AG09319 (cell line): ENCODE measurements around the gene ECI2.

ENCODE experiments used
- DNase-seq: peaks from one replicate; pipeline ENCODE4 v3.0.0-alpha.2; 2010; ENCODE audit warnings: low read depth; ENCODE audit errors: extremely low read depth
- TF ChIP-seq, protein P1 (sequence below): IDR thresholded peaks from 2 replicates; pipeline ENCODE4 v1.5.1; 2011; ENCODE audit warnings: low read depth, mild to moderate bottlenecking, inconsistent platforms, low read length, moderate library complexity

Gene ECI2

DNA sequence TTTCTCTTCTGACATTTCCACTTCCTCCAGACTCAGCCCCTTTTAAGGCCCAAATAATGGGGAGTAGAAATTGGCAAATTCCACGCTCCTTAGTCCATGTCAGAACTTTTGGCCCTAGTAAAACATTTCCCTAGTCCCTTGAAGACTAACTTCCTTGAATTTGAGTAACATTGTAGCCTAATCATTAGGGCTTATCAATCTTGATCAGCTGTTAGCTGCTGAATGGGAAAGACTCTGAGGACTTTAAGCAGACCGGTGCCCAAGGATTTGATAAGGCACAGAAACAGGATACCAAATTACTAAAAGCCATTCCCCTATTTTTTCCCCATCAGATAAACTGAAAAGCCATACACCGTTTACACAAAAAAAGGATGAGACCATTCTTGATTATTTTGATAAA is 37.0 kb upstream of the ECI2 start:
- DNase-seq = no peak
- TF ChIP-seq, protein P1, sequence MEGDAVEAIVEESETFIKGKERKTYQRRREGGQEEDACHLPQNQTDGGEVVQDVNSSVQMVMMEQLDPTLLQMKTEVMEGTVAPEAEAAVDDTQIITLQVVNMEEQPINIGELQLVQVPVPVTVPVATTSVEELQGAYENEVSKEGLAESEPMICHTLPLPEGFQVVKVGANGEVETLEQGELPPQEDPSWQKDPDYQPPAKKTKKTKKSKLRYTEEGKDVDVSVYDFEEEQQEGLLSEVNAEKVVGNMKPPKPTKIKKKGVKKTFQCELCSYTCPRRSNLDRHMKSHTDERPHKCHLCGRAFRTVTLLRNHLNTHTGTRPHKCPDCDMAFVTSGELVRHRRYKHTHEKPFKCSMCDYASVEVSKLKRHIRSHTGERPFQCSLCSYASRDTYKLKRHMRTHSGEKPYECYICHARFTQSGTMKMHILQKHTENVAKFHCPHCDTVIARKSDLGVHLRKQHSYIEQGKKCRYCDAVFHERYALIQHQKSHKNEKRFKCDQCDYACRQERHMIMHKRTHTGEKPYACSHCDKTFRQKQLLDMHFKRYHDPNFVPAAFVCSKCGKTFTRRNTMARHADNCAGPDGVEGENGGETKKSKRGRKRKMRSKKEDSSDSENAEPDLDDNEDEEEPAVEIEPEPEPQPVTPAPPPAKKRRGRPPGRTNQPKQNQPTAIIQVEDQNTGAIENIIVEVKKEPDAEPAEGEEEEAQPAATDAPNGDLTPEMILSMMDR = no peak

DNA sequence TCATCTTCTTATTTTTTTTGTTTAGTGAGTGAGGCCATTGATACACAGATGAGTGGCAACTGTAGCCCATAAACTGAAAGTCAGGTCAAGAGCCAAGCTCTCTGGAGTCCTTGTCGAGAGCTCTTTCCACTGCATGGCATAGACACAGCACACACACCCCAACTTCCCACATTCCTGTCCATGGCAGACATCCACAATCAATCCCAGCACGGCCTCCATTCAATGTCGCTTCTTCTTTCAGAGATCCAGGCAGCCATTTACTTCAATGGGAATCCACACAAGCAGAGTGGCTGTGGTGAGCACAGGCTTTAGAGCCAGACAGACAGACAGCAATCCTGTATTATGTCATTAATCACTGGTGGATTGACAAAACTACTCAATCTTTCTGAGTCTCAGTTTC is 34.9 kb upstream of the ECI2 start:
- TF ChIP-seq, protein P1 = no peak
- no peak for DNase-seq

GRCh38 chr6:4169028-4169789 is 33.8 kb upstream of the ECI2 start:
- TF ChIP-seq, protein P1 = no peak
- DNase-seq = no peak

DNA sequence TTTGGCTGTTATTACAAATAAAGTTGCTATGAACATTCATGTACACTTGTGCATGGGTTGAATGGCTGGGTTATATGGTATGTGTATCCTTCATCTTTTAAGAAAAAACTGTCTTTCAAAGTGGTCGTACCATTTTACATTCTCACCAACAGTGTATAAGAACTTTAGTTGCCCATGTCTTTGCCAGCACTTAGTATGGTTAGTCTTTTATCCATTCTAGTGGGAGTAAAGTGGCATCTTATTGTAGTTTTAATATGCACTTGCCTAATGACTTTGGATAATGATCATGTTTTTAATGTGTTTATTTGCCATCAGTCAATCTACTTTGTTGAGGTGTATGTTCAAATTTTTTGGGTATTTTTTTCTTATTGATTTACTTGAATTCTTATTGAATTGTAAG is 32.5 kb upstream of the ECI2 start:
- DNase-seq = no peak
- TF ChIP-seq, protein P1 = no peak

GRCh38 chr6:4167123-4167522 is 31.7 kb upstream of the ECI2 start:
- TF ChIP-seq, protein P1 = no peak

DNA sequence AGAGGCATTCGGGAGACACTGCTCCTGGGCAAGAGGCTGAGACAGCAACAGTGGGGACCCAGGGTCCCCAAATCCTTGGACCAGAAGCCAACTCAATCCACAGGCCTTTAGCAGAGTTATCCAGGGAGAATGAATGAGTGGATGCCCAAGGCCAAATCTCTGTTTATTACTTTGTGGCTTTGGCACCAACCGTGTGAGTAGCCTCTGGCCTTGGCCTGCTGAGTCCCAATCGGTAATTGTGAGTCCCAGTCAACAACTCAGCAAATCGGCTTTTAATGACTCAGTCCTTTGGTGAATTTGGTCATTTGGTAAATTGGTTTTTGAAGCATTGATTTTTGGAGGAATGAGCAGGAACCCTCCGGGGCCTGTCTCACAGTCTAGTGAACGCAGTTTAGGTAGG is 29.1 kb upstream of the ECI2 start:
- TF ChIP-seq, protein P1 = no peak
- DNase-seq = no peak

More at GRCh38 chr6:4167123-4167522, 31.7 kb upstream of the ECI2 start:
- DNase-seq = no peak

DNA sequence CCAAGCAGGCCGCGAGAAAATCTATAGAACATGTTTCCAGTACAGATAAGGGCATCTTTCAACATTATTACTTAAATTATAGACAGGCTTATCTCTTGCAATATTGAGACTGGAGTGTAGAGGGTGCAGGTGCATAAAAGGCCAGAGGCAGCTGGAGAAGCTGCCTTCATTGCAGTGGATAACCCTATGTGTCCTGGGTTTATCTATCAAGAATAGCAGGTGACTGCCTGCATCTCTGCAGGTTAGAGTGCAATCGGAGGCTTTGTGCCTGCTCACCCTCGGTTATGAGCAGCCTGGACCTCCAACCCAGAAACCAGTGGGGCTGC is 28.7 kb upstream of the ECI2 start:
- TF ChIP-seq, protein P1 = no peak
- no peak for DNase-seq
